SKM-1 (cell line): ENCODE results near the gene SLC10A7.

ENCODE experiments used
- DNase-seq: peaks from one replicate; lab custom pipeline; 2025; ENCODE audit not compliant: unreplicated experiment; lab: John Stamatoyannopoulos, UW

SLC10A7 gene

GRCh38 chr4:146315184-146315583 lies 206.6 kb downstream of the SLC10A7 start:
- no peak for DNase-seq

GRCh38 chr4:146311238-146311970 lies 210.3 kb downstream of the SLC10A7 start:
- no peak for DNase-seq

GRCh38 chr4:146310319-146311021 lies 211.3 kb downstream of the SLC10A7 start:
- no peak for DNase-seq

GRCh38 chr4:146308951-146309350 lies 212.8 kb downstream of the SLC10A7 start:
- no peak for DNase-seq

- DNase-seq: no peak
Measured at GRCh38 chr4:146302822-146303221, 218.9 kb downstream of the SLC10A7 start.

- no peak for DNase-seq
Measured at GRCh38 chr4:146299607-146300006, 222.1 kb downstream of the SLC10A7 start.

- no peak for DNase-seq
Measured at GRCh38 chr4:146294776-146295175, 227.0 kb downstream of the SLC10A7 start.

GRCh38 chr4:146292508-146292907 lies 229.2 kb downstream of the SLC10A7 start:
- DNase-seq: no peak

- no peak for DNase-seq
Measured at GRCh38 chr4:146291313-146291712, 230.4 kb downstream of the SLC10A7 start.

- DNase-seq: no peak
Measured at GRCh38 chr4:146288193-146288592, 233.5 kb downstream of the SLC10A7 start.

- DNase-seq: no peak
Measured at GRCh38 chr4:146285037-146285436, 236.7 kb downstream of the SLC10A7 start.

- DNase-seq: no peak
Measured at GRCh38 chr4:146283758-146284651, 237.7 kb downstream of the SLC10A7 start.

GRCh38 chr4:146282657-146283056 lies 239.1 kb downstream of the SLC10A7 start:
- DNase-seq: no peak

- no peak for DNase-seq
Measured at GRCh38 chr4:146278986-146279385, 242.8 kb downstream of the SLC10A7 start.

- DNase-seq: no peak
Measured at GRCh38 chr4:146275370-146275769, 246.4 kb downstream of the SLC10A7 start.

GRCh38 chr4:146274774-146275173 lies 247.0 kb downstream of the SLC10A7 start:
- DNase-seq: no peak

- no peak for DNase-seq
Measured at GRCh38 chr4:146273204-146273901, 248.4 kb downstream of the SLC10A7 start.

- no peak for DNase-seq
Measured at GRCh38 chr4:146271466-146271865, 250.3 kb downstream of the SLC10A7 start.

GRCh38 chr4:146269228-146269653 lies 252.5 kb downstream of the SLC10A7 start:
- DNase-seq: no peak

GRCh38 chr4:146267826-146268225 lies 253.9 kb downstream of the SLC10A7 start:
- DNase-seq: no peak

GRCh38 chr4:146265950-146266490 lies 255.7 kb downstream of the SLC10A7 start:
- DNase-seq: no peak
